ENCODE results near the gene CCDC71L.
"Not testable (repeated sequence)": the region's sequence is repeated elsewhere in the genome, so short reads cannot be mapped to it uniquely, and the experiment has no call there.

The CCDC71L gene

GRCh38 chr7:106660862-106661720 is at the start of gene CCDC71L:
CCDC71L (minus strand) TSS chr7:106661158; CDS start chr7:106660896, 262 bp downstream.
- DNase-seq (ENCODE audit: low spot score), result peak; percentile 95

- not testable (repeated sequence) for DNase-seq (ENCODE audit: low spot score)
Observed at GRCh38 chr7:106709604-106710003, 48.6 kb upstream of the CCDC71L start.

DNA sequence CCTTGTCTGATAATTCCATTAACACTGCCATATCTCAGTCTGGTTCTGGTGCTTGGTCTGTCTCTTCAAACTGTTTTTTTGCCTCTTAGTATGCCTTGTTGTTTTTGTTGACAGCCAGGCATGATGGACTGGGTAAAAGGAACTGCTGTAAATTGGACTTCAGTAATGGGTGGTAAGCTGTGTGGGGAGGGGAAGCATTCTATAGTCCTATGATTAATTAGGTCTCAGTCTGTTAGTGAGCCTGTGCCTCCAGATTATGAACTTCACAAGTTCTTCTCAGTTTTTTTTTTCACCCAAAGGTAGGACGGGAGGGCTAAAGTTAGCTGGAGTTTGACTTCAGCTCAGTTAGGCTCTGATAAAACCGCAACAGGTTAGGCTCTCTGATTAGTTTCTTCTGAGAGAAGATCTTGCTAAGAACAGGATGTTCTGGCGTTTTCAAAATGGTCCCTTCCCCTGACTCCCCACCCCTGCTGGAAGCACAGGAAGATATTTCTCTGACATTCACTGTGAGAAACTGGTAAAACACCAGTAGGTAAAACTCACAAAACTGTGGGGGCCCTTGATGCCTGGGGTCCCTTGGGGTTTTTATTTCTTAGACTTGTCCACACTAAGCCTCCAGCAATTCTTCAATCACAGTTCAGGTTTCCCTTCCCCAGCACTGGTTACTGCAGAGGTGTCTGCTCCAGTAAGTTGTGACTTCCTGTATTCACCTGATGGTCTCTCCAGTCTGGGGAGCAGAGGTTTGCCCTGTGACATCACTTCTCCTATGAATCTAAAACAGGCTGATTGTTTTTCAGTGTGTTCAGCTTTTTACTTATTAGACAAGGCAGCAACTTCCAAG is 43.3 kb upstream of the CCDC71L start:
- no peak for DNase-seq (ENCODE audit: low spot score)

DNA sequence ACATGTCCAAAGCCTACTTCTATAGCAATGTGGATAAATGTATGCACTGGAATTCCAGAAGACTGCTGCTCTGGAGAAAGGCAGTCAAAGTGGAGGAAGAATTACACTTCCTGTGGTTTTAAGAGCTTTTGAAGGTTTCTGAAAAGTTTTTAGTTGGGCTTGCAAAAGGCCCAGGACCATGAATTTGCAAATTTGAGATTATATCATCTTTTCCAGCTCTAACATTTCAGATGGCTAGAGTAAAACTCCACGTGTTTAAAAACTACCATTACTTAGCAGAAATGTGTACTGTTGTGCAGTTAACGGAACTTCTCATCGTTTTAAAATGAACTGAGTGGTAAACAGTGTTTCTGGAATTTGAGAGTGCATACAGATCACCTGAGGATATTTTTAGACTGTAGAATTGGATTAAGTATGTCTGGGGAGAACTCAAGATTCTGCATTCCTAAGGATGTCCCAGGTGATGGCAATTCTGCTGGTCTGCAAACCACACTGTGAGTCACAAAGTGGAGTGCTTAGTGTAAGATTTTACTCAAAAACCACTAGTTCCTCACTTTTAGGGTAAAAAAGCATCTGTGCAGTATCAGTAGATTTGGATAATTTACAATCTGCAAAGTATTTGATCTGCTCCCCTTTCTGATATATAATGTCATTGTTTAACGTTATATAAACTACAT is 32.9 kb upstream of the CCDC71L start:
- DNase-seq (ENCODE audit: low spot score), result no peak

- no peak for DNase-seq (ENCODE audit: low spot score)
Observed at GRCh38 chr7:106692450-106693051, 31.6 kb upstream of the CCDC71L start.

DNA sequence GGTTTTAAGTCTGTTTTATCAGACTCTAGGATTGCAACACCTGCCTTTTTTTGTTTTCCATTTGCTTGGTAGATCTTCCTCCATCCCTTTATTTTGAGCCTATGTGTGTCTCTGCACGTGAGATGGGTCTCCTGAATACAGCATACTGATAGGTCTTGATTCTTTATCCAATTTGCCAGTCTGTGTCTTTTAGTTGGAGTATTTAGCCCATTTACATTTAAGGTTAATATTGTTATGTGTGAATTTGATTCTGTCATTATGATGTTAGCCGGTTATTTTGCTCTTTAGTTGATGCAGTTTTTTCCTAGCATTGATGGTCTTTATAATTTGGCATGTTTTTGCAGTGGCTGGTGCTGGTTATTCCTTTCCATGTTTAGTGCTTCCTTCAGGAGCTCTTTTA is 27.2 kb upstream of the CCDC71L start:
- not testable (repeated sequence) for DNase-seq (ENCODE audit: low spot score)

DNA sequence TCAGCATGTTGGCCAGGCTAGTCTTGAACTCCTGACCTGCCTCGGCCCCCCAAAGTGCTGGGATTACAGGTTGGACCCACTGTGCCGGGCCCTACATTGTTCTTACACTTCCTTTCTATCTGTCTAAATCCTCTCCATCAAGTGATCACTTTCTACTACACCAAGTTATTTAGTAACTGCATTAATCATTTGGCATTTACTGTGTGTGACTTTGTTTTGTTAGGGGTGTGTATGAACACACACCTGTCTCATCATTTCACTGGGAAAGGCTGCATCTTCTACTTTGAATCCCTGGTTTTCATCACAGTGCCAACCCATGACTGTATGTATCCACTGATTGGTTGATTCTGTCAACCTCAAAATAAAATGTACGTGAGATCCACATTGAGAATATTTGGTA is 23.0 kb upstream of the CCDC71L start:
- DNase-seq (ENCODE audit: low spot score), result no peak

DNA sequence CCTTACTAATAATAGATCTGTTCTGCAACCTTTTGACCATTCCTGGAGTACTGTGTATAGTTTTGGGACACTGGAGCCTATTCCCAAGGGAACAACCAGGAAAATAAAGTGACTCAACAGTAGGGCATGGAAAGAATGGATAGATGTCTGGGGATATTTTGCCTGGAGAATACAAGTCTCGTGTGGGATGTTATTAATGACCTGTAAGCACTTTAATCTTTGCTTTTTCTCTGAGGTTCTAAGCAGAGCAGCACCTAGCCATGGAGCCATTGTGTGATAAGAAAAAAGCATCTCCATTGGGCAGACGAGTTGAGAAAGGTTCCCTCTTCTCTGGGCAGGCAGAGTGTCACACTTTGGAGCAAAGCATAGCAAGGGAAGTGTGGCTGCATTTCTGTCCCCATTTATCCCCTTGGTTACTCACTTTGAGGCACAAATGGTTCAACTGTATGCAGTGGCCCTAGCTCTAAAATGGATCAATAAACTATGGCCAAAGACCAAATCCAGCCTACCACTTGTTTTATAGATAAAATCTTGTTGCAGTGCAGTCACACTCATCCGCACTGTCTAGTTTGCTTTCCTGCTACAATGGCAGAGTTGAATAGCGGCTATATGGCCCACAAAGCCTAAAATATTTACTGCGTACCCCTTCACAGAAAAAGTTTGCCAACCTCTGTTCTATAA is 21.0 kb upstream of the CCDC71L start:
- DNase-seq (ENCODE audit: low spot score), result no peak

DNA sequence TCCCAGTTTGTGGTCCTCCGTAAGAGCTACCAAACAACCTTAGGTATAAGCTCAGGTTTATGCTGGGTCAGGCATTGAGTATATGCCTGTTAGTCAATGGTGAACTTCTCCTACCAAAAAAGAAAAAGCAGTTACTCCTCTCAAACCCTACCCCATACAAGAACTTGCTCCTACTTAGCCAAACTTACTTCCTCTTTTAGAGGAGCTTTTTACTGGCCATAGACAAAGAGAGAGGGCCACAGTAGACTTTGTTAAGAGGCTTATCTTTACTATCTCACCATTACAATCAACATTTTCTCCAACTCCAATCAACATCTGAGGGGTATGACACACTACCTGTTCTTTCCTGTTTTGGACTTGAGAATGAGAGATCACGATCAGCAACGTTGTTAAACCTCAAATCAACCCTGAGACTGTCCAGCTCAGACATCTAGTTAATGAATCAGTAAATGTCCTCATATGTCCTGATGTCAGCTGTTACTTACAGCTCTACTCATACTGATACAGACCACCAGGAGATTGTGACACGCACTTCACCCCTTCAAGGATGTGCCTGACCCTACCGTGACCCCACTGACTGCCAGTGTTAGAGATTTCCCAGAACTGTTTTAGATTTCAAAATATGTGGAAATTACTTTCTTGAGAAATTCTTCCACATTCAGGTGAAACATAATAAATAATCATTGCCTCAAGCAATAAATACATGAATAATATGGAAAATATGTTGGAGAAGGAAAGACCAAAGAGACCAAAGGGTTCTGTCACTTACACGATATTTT is 18.4 kb upstream of the CCDC71L start:
- DNase-seq (ENCODE audit: low spot score), result no peak

DNA sequence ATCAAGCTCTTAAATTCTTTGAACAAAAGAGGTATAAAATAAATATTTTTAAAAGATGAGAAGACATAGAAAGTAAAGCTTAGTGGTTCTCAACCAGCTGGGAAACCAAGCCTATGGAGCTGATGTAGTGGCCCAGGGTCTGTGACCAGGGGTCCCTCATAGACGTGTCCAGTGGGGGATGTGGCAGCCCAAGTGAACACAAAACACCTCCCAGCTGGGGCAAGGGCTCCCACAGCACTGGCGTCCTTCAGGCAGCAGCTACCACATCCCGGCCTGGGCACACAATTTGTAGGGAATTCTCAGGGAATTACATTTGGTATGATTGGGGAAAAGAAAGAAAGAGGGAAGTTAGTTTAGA is 17.8 kb upstream of the CCDC71L start:
- no peak for DNase-seq (ENCODE audit: low spot score)

DNA sequence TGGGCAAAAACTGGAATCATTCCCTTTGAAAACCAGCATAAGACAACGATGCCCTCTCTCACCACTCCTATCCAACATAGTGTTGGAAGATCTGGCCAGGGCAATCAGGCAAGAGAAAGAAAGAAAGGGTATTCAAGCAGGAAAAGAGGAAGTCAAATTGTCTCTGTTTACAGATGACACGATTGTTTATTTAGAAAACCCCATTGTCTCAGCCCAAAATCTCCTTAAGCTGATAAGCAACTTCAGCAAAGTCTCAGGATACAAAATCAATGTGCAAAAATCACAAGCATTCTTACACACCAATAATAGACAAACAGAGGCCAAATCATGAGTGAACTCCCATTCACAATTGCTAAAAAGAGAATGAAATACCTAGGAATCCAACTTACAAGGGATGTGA is 15.5 kb upstream of the CCDC71L start:
- DNase-seq (ENCODE audit: low spot score), result not testable (repeated sequence)

DNA sequence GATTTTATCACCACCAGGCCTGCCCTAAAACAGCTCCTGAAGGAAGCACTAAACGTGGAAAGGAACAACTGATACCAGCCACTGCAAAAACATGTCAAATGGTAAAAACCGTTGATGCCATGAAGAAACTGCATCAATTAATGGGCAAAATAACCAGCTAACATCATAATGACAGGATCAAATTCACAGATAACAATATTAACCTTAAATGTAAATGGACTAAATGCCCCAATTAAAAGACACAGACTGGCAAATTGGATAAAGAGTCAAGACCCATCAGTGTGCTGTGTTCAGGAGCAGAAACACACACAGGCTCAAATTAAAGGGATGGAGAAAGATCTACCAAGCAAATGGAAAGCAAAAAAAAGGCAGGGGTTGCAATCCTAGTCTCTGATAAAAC is 12.7 kb upstream of the CCDC71L start:
- not testable (repeated sequence) for DNase-seq (ENCODE audit: low spot score)

DNA sequence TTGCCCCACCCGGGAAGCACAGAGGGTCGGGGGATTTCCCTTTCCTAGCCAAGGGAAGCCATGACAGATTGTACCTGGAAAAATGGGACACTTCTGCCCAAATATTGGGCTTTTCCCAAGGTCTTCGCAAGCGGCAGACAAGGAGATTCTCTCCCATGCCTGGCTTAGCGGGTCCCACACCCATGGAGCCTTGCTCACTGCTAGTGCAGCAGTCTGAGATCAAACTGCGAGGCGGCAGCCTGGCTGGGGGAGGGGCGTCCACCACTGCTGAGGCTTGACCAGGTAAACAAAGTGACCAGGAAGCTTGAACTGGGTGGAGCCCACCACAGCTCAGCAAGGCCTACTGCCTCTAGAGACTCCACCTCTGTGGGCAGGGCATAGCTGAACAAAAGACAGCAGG is 11.0 kb upstream of the CCDC71L start:
- DNase-seq (ENCODE audit: low spot score), result not testable (repeated sequence)

- no peak for DNase-seq (ENCODE audit: low spot score)
Observed at GRCh38 chr7:106671160-106671559, 10.2 kb upstream of the CCDC71L start.

- no peak for DNase-seq (ENCODE audit: low spot score)
Observed at GRCh38 chr7:106668861-106669524, 8.0 kb upstream of the CCDC71L start.

DNA sequence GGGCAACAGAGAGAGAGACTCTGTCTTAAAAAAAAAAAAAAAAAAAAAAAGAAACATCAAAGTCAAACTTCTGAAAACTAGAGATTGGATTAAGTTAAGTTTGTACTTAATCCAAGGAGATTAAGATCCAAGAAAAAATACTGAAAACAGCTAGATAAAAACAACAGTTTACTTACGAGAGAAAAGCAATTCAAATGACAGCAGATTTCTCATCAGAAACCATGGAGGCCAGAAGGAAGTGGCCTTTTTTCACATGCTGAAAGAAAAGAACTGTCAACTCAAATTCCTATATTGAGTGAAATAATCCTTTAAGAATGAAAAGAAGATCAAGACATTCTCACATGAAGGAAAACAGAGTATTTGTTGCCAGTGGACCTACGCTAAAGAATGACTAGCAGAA is 5.4 kb upstream of the CCDC71L start:
- no peak for DNase-seq (ENCODE audit: low spot score)

DNA sequence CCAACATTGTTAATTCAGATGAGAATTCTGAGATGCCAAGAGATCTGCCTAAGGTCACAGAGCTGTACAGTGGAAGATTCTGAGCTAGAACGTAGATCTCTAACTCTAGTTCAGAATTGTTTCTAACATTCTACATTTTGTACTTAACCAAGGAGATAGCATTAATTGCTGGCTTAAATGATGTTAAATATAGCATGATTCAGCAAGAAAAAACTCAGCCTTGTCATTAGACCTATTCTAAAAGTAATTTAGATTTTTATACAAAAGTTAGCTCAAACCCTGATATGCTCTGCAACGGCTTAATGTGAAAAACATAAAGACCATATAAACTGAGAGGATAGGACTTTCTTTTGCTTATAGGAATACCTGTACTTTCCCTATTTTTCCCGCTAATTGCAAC is 3.4 kb upstream of the CCDC71L start:
- DNase-seq (ENCODE audit: low spot score), result no peak

DNA sequence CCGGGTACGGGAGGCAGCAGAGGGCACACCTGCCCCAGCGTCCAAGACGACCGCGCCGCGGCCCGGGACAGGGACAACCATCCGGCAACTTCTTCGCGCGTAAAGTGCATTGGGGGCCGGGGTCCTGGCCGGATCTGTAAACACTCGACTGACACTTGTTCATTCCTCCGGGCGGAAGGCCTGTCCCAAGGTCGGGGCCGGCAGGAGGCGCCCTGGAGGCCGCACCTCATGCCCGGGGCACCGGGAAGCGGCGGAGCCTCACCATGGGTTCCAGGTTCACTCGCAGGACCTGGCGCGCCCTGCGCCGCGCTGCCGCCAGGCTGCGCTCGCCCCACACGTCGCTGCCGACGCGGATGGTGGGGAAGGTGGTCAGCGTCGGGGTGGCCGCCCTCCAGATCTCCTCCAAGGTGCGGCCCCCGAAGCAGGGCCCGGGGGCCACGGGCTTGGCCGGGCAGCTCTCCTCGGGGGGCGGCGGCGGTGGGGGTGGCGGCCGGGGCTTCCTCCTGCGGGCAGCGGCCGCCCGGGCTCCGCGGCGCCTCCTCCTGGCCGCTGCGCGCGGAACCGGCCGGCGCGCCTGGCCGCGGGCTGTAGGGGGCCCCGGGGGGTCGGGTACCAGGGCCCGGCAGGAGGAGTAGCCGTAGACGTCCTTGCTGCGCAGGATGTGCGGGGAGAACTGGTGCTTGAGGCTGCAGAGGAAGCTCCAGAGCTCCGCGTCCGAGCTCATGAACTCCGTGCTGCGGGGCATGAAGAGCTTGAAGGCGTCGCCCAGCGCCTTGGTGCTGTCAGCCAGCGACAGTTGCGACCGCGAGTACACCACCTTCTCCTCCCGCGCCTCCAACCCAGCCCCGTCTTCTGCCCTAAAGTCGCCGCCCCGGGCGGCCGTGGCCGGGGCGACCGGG is 746 bp downstream of the CCDC71L start:
- DNase-seq (ENCODE audit: low spot score), result peak; percentile 92
